Ovary (tissue), 9 donors: ENCODE data around the gene SHMT2. TPM values are rescaled to one million over a fixed set of nuclear protein-coding genes. Genes with fewer than 3 reads are reported as not detected.

Source experiments
- DNase-seq, 5 donors: peaks; one replicate each; pipeline ENCODE4 v3.0.0-alpha.2; 2019 to 2020
- H3K27ac ChIP-seq, 2 donors: fragments of 200-600 bp; one replicate each; pipeline versions ENCODE4 v1.5.1 to v1.8.0; 2019 to 2022
- H3K27me3 ChIP-seq: fragments of 200-600 bp; one replicate; pipeline ENCODE4 v1.8.0; 2022
- H3K36me3 ChIP-seq: fragments of 200-600 bp; sonication (generic); one replicate; pipeline ENCODE4 v1.5.1; 2019
- H3K4me1 ChIP-seq: one replicate; pipeline ENCODE4 v1.8.1; 2013; ENCODE audit warnings: mild to moderate bottlenecking, moderate library complexity; ENCODE audit not compliant: insufficient read depth
- H3K4me3 ChIP-seq: fragments of 200-600 bp; sonication (generic); one replicate; pipeline ENCODE4 v1.5.1; 2017
- H3K9me3 ChIP-seq, 2 donors: fragments of 200-600 bp in 1 of 2; sonication (generic) in 1 of 2; one replicate each; pipeline versions ENCODE4 v1.5.1 to v1.8.1; 2013 to 2019; ENCODE audit warnings: mild to moderate bottlenecking in 1 of 2, moderate library complexity in 1 of 2
- EP300 ChIP-seq: sonication (generic); formaldehyde crosslinking; IDR thresholded peaks from one replicate; pipeline ENCODE4 v1.6.1; 2017; ENCODE audit warnings: antibody characterized with exemption
- POLR2A ChIP-seq: fragments of 450-650 bp; IDR thresholded peaks from one replicate; pipeline ENCODE4 v1.6.1; 2017; ENCODE audit warnings: antibody characterized with exemption, mild to moderate bottlenecking, moderate library complexity
- WGBS, 3 donors: extraction: QIAGEN DNeasy Blood & Tissue Kit in 1 of 3; methylation state at CpG; one replicate each; pipeline versions ENCODE4 v1.1.5 to v1.1.7; 2013 to 2017; 5-methylcytosine and 5-hydroxymethylcytosine counted together
- intact Hi-C, 4 donors: fragments of 100-400 bp; cut with DNase I; formaldehyde crosslinking; loops; one replicate each; pipeline versions ENCODE4 v1.11.0 to v1.15.1; 2022 to 2023
- polyA plus RNA-seq, 2 donors: library from polyadenylated mRNA; stranded (reverse); fragments of 200-250 nt in 1 of 2; fragments of 350-450 nt in 1 of 2; fragmentation: Illumina TruSeq in 1 of 2; extraction: RNeasy Lipid Tissue Mini Kit (QIAGEN cat#74804) in 1 of 2; gene quantifications; one replicate each; pipeline ENCODE4 v1.2.3, GENCODE V29; 2013 to 2014
- total RNA-seq, 7 donors: library from RNA; depleted of rRNA in 2 of 7; stranded (reverse); fragments of >200 nt in 2 of 7; fragmentation: NEBNext Ultra II Directional in 3 of 7; extraction: Animal tissue kit (Norgen Biotek cat#: 25700) in 3 of 7; gene quantifications; one replicate each; pipeline versions ENCODE4 v1.1.0 to v1.2.4, GENCODE V29; 2016 to 2023
- TF ChIP-seq, protein P1 (sequence below), 3 donors: fragments of 450-650 bp in 2 of 3; fragments of 200-600 bp in 1 of 3; IDR thresholded peaks; one replicate each; pipeline versions ENCODE4 v1.5.1 to v1.8.0; 2016 to 2022; ENCODE audit warnings: antibody characterized with exemption in 3 of 3, mild to moderate bottlenecking in 1 of 3
- donor health status: DM: no; HTN: no; CAD: no; lungs with moderate emphysema.
- donor health status: DM: no; HTN: no; CAD: no.
- donor health status: Bipolar disorder and iron deficiency.
- donor health status: DM: yes; HTN: yes; CAD: no.
- donor health status: DM: no; HTN: no; CAD: no.
- donor health status: DM: yes; HTN: yes; CAD: no.

The SHMT2 gene
- total and polyA plus RNA-seq, 9 donors: 23.0 to 185 (median 42.0) TPM

DNA sequence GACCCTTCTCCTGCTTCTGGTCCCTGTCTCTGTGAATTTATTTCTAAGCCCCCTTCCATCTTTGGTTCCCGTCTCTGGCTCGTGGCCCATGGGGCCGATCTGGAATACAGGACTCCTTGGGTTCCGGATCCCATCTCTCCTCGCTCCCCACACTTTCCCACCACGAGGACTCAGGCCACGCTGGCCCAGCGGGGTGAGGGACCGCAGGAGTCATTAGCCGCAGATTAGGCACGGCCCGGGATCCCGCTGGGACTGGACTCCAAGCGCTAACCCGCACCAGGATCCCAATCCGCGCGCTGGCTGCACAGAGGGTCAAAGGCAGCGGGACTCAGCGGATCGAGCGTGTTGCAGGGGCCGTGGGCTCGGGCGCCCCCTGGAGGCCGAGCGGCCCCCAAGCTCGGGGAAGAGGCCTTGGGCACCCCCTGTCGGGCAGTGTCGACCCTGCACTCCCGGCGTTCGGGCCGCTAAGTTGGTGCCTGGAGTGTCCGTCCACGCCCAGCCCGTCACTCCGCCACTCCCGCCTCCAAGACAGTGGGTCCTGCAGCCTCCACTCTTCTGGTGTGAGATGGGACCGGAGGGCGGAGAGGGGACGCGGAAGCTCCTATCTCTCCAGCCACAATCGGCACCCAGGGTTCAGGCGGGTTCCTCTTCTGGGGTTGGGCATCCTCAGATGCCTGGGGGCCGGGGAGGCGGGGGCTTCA lies 9.5 kb downstream of the SHMT2 start:
- TF ChIP-seq EP300: no peak
- TF ChIP-seq, protein P1, sequence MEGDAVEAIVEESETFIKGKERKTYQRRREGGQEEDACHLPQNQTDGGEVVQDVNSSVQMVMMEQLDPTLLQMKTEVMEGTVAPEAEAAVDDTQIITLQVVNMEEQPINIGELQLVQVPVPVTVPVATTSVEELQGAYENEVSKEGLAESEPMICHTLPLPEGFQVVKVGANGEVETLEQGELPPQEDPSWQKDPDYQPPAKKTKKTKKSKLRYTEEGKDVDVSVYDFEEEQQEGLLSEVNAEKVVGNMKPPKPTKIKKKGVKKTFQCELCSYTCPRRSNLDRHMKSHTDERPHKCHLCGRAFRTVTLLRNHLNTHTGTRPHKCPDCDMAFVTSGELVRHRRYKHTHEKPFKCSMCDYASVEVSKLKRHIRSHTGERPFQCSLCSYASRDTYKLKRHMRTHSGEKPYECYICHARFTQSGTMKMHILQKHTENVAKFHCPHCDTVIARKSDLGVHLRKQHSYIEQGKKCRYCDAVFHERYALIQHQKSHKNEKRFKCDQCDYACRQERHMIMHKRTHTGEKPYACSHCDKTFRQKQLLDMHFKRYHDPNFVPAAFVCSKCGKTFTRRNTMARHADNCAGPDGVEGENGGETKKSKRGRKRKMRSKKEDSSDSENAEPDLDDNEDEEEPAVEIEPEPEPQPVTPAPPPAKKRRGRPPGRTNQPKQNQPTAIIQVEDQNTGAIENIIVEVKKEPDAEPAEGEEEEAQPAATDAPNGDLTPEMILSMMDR (IDR thresholded peaks at IDR 0.05): peak; percentile 99 to 100 (median 99)
- Histone ChIP-seq H3K4me3 (peak overlapping the region; percentile 26), H3K36me3 (no peaks in the 10 kb centered on the region), H3K4me1 (peaks cover 16% of the 10 kb centered on the region), H3K27me3 (peaks cover 2% of the 10 kb centered on the region), H3K27ac (no peak overlapping the region), H3K9me3 (no peaks in the 10 kb centered on the region)
- peak; percentile 75 to 92 (median 86) for DNase-seq
- WGBS, 3 donors: 2 to 4% (median 2%) methylated on average over 26 to 47 of the region's 47 CpGs
- intact Hi-C loops: loop anchor here in 2 of 4 donors (1.0 to 2.0 kb wide), 2 partner anchors 25 to 26 kb away; no protein-coding TSS in a partner anchor

- Histone ChIP-seq H3K9me3 (no peaks in the 10 kb centered on the region), H3K4me1 (peaks cover 16% of the 10 kb centered on the region), H3K27me3 (peaks cover 2% of the 10 kb centered on the region), H3K36me3 (no peaks in the 10 kb centered on the region), H3K4me3 (peak overlapping the region; percentile 26), H3K27ac (no peak overlapping the region)
- intact Hi-C loops: loop anchor here in 2 of 4 donors (1.0 to 2.0 kb wide), 2 partner anchors 25 to 27 kb away; no protein-coding TSS in a partner anchor
- DNase-seq: peak in 1 of 5 donors; percentile 24
- no peak for TF ChIP-seq POLR2A
- no peak for TF ChIP-seq EP300
- TF ChIP-seq, protein P1 (IDR thresholded peaks at IDR 0.05): no peak
- 1 to 4% (median 3%) methylated on average over 14 of the region's 14 CpGs for WGBS, 3 donors
These were observed 10.1 kb downstream of the SHMT2 start for GRCh38 chr12:57239587-57240065.

GRCh38 chr12:57240066-57240921 lies 10.8 kb downstream of the SHMT2 start:
- Histone ChIP-seq H3K27me3 (peaks cover 2% of the 10 kb centered on the region), H3K36me3 (no peaks in the 10 kb centered on the region), H3K4me3 (peak overlapping the region; percentile 25), H3K9me3 (no peaks in the 10 kb centered on the region), H3K4me1 (peaks cover 16% of the 10 kb centered on the region), H3K27ac (no peak overlapping the region)
- peak in 1 of 5 donors; percentile 55 for DNase-seq
- 1% methylated on average over 68 to 72 of the region's 72 CpGs for WGBS, 3 donors
- TF ChIP-seq EP300 (no peak), POLR2A (no peak)
- TF ChIP-seq, protein P1 (IDR thresholded peaks at IDR 0.05): peak in 1 of 3 donors; percentile 7
- intact Hi-C loops: no loop called here

GRCh38 chr12:57240926-57241401 lies 11.5 kb downstream of the SHMT2 start:
- intact Hi-C loops: no loop called here
- Histone ChIP-seq H3K36me3 (no peaks in the 10 kb centered on the region), H3K9me3 (no peaks in the 10 kb centered on the region), H3K27ac (no peak overlapping the region), H3K4me1 (peaks cover 16% of the 10 kb centered on the region), H3K27me3 (peaks cover 2% of the 10 kb centered on the region), H3K4me3 (no peak overlapping the region)
- WGBS, 3 donors: 11 to 15% (median 13%) methylated on average over 18 to 19 of the region's 19 CpGs
- no peak for TF ChIP-seq POLR2A
- TF ChIP-seq, protein P1 (IDR thresholded peaks at IDR 0.05): no peak
- TF ChIP-seq EP300: no peak
- DNase-seq: no peak
